Measurements from ENCODE around the gene B3GNT3.
A peak's percentile ranks its signal among the peaks of the same experiment; 100 is the strongest.

DNA sequence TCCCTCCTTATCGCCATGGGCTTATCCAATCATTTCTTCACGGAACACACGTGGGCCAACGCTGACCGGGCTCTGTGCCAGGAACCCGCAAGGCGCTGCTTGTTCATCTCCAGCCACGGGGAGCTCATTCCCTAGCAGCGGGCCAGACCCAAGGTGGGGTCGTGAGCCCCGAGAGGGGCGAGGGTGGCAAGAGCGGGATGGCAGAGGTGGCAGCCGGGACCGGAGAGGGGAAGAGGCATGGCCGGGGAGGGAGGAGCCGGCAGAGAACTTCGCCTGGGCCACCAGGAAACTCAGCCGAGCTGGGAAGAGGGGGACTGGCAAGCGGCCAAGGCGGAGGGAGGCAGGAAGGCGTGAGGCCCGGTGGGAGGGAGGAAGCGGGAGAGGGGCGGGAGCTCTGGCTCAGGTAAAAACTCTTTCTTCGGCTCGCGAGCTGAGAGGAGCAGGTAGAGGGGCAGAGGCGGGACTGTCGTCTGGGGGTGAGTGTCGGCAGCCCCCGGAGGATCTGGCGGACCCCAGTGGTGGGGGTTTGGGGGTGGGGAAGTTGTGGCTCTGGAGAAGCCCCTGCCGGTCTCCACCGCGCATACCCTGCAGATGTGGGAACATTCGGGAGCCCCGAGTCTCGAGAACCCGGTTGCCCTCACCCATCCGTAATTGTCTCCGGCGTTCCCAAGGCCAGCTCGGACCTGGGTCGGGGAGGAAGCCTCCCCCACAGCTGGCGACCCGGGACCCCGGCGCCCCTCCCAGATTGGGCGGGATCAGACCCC, at the start of gene B3GNT3:
- peak; percentile 51 for TF ChIP-seq POLR2A (IDR thresholded peaks at IDR 0.05)
- TF ChIP-seq, protein P1, sequence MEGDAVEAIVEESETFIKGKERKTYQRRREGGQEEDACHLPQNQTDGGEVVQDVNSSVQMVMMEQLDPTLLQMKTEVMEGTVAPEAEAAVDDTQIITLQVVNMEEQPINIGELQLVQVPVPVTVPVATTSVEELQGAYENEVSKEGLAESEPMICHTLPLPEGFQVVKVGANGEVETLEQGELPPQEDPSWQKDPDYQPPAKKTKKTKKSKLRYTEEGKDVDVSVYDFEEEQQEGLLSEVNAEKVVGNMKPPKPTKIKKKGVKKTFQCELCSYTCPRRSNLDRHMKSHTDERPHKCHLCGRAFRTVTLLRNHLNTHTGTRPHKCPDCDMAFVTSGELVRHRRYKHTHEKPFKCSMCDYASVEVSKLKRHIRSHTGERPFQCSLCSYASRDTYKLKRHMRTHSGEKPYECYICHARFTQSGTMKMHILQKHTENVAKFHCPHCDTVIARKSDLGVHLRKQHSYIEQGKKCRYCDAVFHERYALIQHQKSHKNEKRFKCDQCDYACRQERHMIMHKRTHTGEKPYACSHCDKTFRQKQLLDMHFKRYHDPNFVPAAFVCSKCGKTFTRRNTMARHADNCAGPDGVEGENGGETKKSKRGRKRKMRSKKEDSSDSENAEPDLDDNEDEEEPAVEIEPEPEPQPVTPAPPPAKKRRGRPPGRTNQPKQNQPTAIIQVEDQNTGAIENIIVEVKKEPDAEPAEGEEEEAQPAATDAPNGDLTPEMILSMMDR (IDR thresholded peaks at IDR 0.05): no peak
